Vagina (tissue), 2 donors: Measurements from ENCODE around the gene KIF5A. TPM values are rescaled to one million over a fixed set of nuclear protein-coding genes. Genes with fewer than 3 reads are reported as not detected.

ENCODE experiments used
- DNase-seq, 2 donors: peaks; one replicate each; pipeline ENCODE4 v3.0.0-alpha.2; 2017; ENCODE audit errors: extremely low spot score in 2 of 2
- H3K27ac ChIP-seq: fragments of 200-600 bp; sonication (generic); one replicate; pipeline ENCODE4 v1.5.1; 2019
- H3K27me3 ChIP-seq: fragments of 200-600 bp; sonication (generic); one replicate; pipeline ENCODE4 v1.5.1; 2019
- H3K36me3 ChIP-seq, 2 donors: fragments of 200-600 bp; sonication (generic); one replicate each; pipeline ENCODE4 v1.5.1; 2017 to 2019
- H3K4me1 ChIP-seq: fragments of 200-600 bp; sonication (generic); one replicate; pipeline ENCODE4 v1.5.1; 2019
- H3K4me3 ChIP-seq, 2 donors: fragments of 200-600 bp; sonication (generic); 1 replicate in 1 of 2; 2 replicates in 1 of 2; pipeline ENCODE4 v1.5.1; 2016 to 2019
- H3K9me3 ChIP-seq: fragments of 200-600 bp; sonication (generic); one replicate; pipeline ENCODE4 v1.5.1; 2019
- CTCF ChIP-seq, 3 experiments: fragments of 450-650 bp in 2 of 3; fragments of 200-600 bp in 1 of 3; sonication (generic) in 1 of 3; IDR thresholded peaks; one replicate each; pipeline ENCODE4 v1.5.1; 2017 to 2019; ENCODE audit warnings: antibody characterized with exemption in 3 of 3, mild to moderate bottlenecking in 2 of 3, moderate library complexity in 2 of 3
- POLR2A ChIP-seq, 2 donors: fragments of 450-650 bp; IDR thresholded peaks; one replicate each; pipeline ENCODE4 v1.6.1; 2017; ENCODE audit warnings: antibody characterized with exemption in 2 of 2, mild to moderate bottlenecking in 2 of 2, moderate library complexity in 2 of 2
- POLR2AphosphoS5 ChIP-seq, 2 donors: sonication (generic); formaldehyde crosslinking; IDR thresholded peaks; one replicate each; pipeline ENCODE4 v1.9.0; 2017; ENCODE audit warnings: antibody characterized with exemption in 2 of 2, mild to moderate bottlenecking in 2 of 2, low read depth in 1 of 2; ENCODE audit not compliant: insufficient read depth in 1 of 2
- intact Hi-C: fragments of 100-400 bp; cut with DNase I; formaldehyde crosslinking; loops from one replicate; pipeline ENCODE4 v1.15.1; 2023
- total RNA-seq: library from RNA; depleted of rRNA; stranded (reverse); fragments of >200 nt; gene quantifications from one replicate; pipeline ENCODE4 v1.2.3, GENCODE V29; 2016

KIF5A gene
- total RNA-seq, 1 donor from 2014 or later = 4.4 TPM

GRCh38 chr12:57518920-57519795 is 30.7 kb upstream of the KIF5A start:
- peak overlapping the region; percentile 82 to 90 for H3K4me3 ChIP-seq
- peak overlapping the region; percentile 99 for H3K27ac ChIP-seq
- H3K4me1 ChIP-seq = peaks cover 57% of the 10 kb centered on the region
- DNase-seq = no peak
- peaks cover 0 to 34% of the 10 kb centered on the region in 2 donors for H3K36me3 ChIP-seq
- H3K27me3 ChIP-seq = no peaks in the 10 kb centered on the region
- intact Hi-C loops = no loop called here
- no peaks in the 10 kb centered on the region for H3K9me3 ChIP-seq
- TF ChIP-seq POLR2A (IDR thresholded peaks at IDR 0.05) (no peak), CTCF (IDR thresholded peaks at IDR 0.05) (no peak), POLR2AphosphoS5 (IDR thresholded peaks at IDR 0.05; ENCODE audit: insufficient read depth in 1 of 2, low read depth in 1 of 2) (no peak)

DNA sequence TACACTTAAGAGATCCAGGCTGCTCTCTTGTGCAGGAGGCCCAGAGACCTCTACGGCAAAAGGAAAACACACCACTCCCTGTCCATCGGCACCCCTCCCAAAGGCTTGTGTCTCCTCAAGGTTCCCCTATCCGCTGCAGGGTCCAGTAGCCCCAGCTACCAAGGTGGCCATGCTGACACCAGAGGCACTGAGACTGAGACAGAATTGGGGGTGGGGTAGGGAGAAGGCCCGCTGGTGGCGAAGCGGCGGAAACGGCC is 30.1 kb upstream of the KIF5A start:
- Histone ChIP-seq H3K27me3 (no peaks in the 10 kb centered on the region), H3K9me3 (no peaks in the 10 kb centered on the region), H3K27ac (peak overlapping the region; percentile 99), H3K4me3 (peak overlapping the region; percentile 82 to 90), H3K4me1 (peaks cover 62% of the 10 kb centered on the region), H3K36me3 (peaks cover 0 to 34% of the 10 kb centered on the region in 2 donors)
- TF ChIP-seq POLR2AphosphoS5 (IDR thresholded peaks at IDR 0.05; ENCODE audit: insufficient read depth in 1 of 2, low read depth in 1 of 2) (no peak), POLR2A (IDR thresholded peaks at IDR 0.05) (no peak), CTCF (IDR thresholded peaks at IDR 0.05) (no peak)
- intact Hi-C loops = loop anchor here (2.0 kb wide), 1 partner anchor 85 kb away; the partner anchor contains the start of gene DTX3
- peak in 1 of 2 donors; percentile 94 for DNase-seq

- TF ChIP-seq POLR2A (IDR thresholded peaks at IDR 0.05) = peak; percentile 96 to 100
- peak; percentile 94 to 98 for TF ChIP-seq POLR2AphosphoS5 (IDR thresholded peaks at IDR 0.05; ENCODE audit: insufficient read depth in 1 of 2, low read depth in 1 of 2)
- TF ChIP-seq CTCF (IDR thresholded peaks at IDR 0.05) = no peak
- H3K27ac ChIP-seq = peak within 1 kb of the TSS; percentile 99
- peak within 1 kb of the TSS; percentile 82 to 90 for H3K4me3 ChIP-seq
- no peaks in the 10 kb centered on the region for H3K9me3 ChIP-seq
- peaks cover 67% of the 10 kb centered on the region for H3K4me1 ChIP-seq
- DNase-seq = peak in 1 of 2 donors; percentile 99
- H3K36me3 ChIP-seq = peaks cover 0 to 31% of the 10 kb centered on the region in 2 donors
- no peaks in the 10 kb centered on the region for H3K27me3 ChIP-seq
- intact Hi-C loops = loop anchor here (2.0 kb wide), 1 partner anchor 85 kb away; the partner anchor contains the start of gene DTX3
Observed at GRCh38 chr12:57520053-57520818, 29.6 kb upstream of the KIF5A start, which contains the start of gene DDIT3. Gene DDIT3 (minus strand): TSS chr12:57520514. CDS start chr12:57517406, 3,108 bp downstream.

GRCh38 chr12:57521525-57522010 is 28.3 kb upstream of the KIF5A start:
- H3K27me3 ChIP-seq = no peaks in the 10 kb centered on the region
- H3K36me3 ChIP-seq = peaks cover 0 to 27% of the 10 kb centered on the region in 2 donors
- peak overlapping the region; percentile 82 to 90 for H3K4me3 ChIP-seq
- TF ChIP-seq POLR2A (IDR thresholded peaks at IDR 0.05) (no peak), POLR2AphosphoS5 (IDR thresholded peaks at IDR 0.05; ENCODE audit: insufficient read depth in 1 of 2, low read depth in 1 of 2) (no peak), CTCF (IDR thresholded peaks at IDR 0.05) (no peak)
- H3K9me3 ChIP-seq = no peaks in the 10 kb centered on the region
- DNase-seq = peak in 1 of 2 donors; percentile 96
- intact Hi-C loops = loop anchor here (2.0 kb wide), 1 partner anchor 83 kb away; the partner anchor contains the start of gene DTX3
- peaks cover 76% of the 10 kb centered on the region for H3K4me1 ChIP-seq
- peak overlapping the region; percentile 99 for H3K27ac ChIP-seq
